BLaER1 treated with 17β-estradiol and CSF1 and Interleukin-3, amounts not matched to agents 10 nM and 100 nM (cell line): Measurements from ENCODE around the gene FAH.
"Not testable (repeated sequence)": the region's sequence is repeated elsewhere in the genome, so short reads cannot be mapped to it uniquely, and the experiment has no call there.

Source experiments
- H3K27ac ChIP-seq, 11 experiments: shearing (Covaris generic); formaldehyde crosslinking; 2 replicates each; pipeline ENCODE4 v1.8.1; 2022
- H3K27me3 ChIP-seq, 11 experiments: shearing (Covaris generic); formaldehyde crosslinking; 2 replicates each; pipeline ENCODE4 v1.8.1; 2022
- H3K36me3 ChIP-seq, 11 experiments: shearing (Covaris generic); formaldehyde crosslinking; 2 replicates each; pipeline ENCODE4 v1.8.1; 2022
- H3K4me1 ChIP-seq, 10 experiments: shearing (Covaris generic); formaldehyde crosslinking; 2 replicates each; pipeline ENCODE4 v1.8.1; 2022
- H3K4me2 ChIP-seq, 11 experiments: shearing (Covaris generic); formaldehyde crosslinking; 2 replicates each; pipeline ENCODE4 v1.8.1; 2022
- H3K4me3 ChIP-seq, 10 experiments: shearing (Covaris generic); formaldehyde crosslinking; 2 replicates each; pipeline ENCODE4 v1.8.1; 2022
- H3K9ac ChIP-seq, 11 experiments: shearing (Covaris generic); formaldehyde crosslinking; 2 replicates each; pipeline ENCODE4 v1.8.1; 2022
- H3K9me3 ChIP-seq, 11 experiments: shearing (Covaris generic); formaldehyde crosslinking; replicated peaks in 1 of 11; 2 replicates each; pipeline ENCODE4 v1.8.1; 2022
- H4K20me1 ChIP-seq, 11 experiments: shearing (Covaris generic); formaldehyde crosslinking; 2 replicates each; pipeline ENCODE4 v1.8.1; 2022
- Cebpa-rat ChIP-seq, 11 experiments: shearing (Covaris generic); IDR thresholded peaks; 2 replicates each; pipeline ENCODE4 v1.8.1; 2022

Gene FAH

GRCh38 chr15:80114114-80114513 is 38.7 kb upstream of the FAH start:
- Histone ChIP-seq H3K4me2 (peak overlapping the region in 1 of 11 experiments; percentile 38; a peak in 1 of 22 replicates), H3K4me1 (peaks cover 0 to 25% (median 0%) of the 10 kb centered on the region in 10 experiments; a peak in 6 of 20 replicates), H3K27me3 (no peaks in the 10 kb centered on the region), H3K9me3 (no peaks in the 10 kb centered on the region), H3K9ac (no peak overlapping the region), H3K36me3 (peaks cover 0 to 8% (median 0%) of the 10 kb centered on the region in 11 experiments; a peak in 2 of 22 replicates), H3K4me3 (no peak overlapping the region), H3K27ac (no peak overlapping the region), H4K20me1 (peaks cover 13 to 98% (median 66%) of the 10 kb centered on the region in 11 experiments; a peak in 21 of 22 replicates)
- no peak for TF ChIP-seq Cebpa-rat (IDR thresholded peaks at IDR 0.05)

- no peaks in the 10 kb centered on the region for H3K9me3 ChIP-seq
- no peak for TF ChIP-seq Cebpa-rat (IDR thresholded peaks at IDR 0.05)
- peak overlapping the region in 2 of 11 experiments; percentile 33 to 59; a peak in 3 of 22 replicates for H3K4me2 ChIP-seq
- no peaks in the 10 kb centered on the region for H3K27me3 ChIP-seq
- peak overlapping the region in 2 of 11 experiments; percentile 21 to 29; a peak in 2 of 22 replicates for H3K27ac ChIP-seq
- peaks cover 0 to 11% (median under 1%) of the 10 kb centered on the region in 11 experiments; a peak in 6 of 22 replicates for H3K36me3 ChIP-seq
- H3K4me1 ChIP-seq, result peaks cover 0 to 25% (median 0%) of the 10 kb centered on the region in 10 experiments; a peak in 6 of 20 replicates
- peak overlapping the region in 1 of 11 experiments; percentile 25; a peak in 1 of 22 replicates for H3K9ac ChIP-seq
- no peak overlapping the region for H3K4me3 ChIP-seq
- peaks cover 13 to 98% (median 58%) of the 10 kb centered on the region in 11 experiments; a peak in 21 of 22 replicates for H4K20me1 ChIP-seq
Observed at GRCh38 chr15:80115021-80115420, 37.8 kb upstream of the FAH start.

- Histone ChIP-seq H3K4me1 (peaks cover 0 to 47% (median 0%) of the 10 kb centered on the region in 10 experiments; a peak in 6 of 20 replicates), H4K20me1 (peaks cover 6 to 95% (median 33%) of the 10 kb centered on the region in 11 experiments; a peak in 17 of 22 replicates), H3K4me2 (no peak overlapping the region), H3K27me3 (no peaks in the 10 kb centered on the region), H3K9ac (no peak overlapping the region), H3K4me3 (no peak overlapping the region), H3K27ac (no peak overlapping the region), H3K9me3 (peaks cover 0 to 5% (median 0%) of the 10 kb centered on the region in 11 experiments; a peak in 1 of 22 replicates), H3K36me3 (peaks cover 22 to 45% (median 36%) of the 10 kb centered on the region in 11 experiments; a peak in 21 of 22 replicates)
- TF ChIP-seq Cebpa-rat (IDR thresholded peaks at IDR 0.05), result no peak
Observed at GRCh38 chr15:80118956-80119355, 33.8 kb upstream of the FAH start.

GRCh38 chr15:80120636-80121035 is 32.2 kb upstream of the FAH start:
- H3K4me3 ChIP-seq, result no peak overlapping the region

GRCh38 chr15:80121546-80121945 is 31.3 kb upstream of the FAH start:
- peaks cover 41 to 71% (median 59%) of the 10 kb centered on the region in 11 experiments for H3K36me3 ChIP-seq
- peaks cover 0 to 69% (median 14%) of the 10 kb centered on the region in 11 experiments; a peak in 13 of 22 replicates for H4K20me1 ChIP-seq

More at GRCh38 chr15:80120636-80121035, 32.2 kb upstream of the FAH start:
- Histone ChIP-seq H3K9ac (no peak overlapping the region), H3K36me3 (peaks cover 32 to 62% (median 50%) of the 10 kb centered on the region in 11 experiments; a peak in 21 of 22 replicates), H3K9me3 (peaks cover 0 to 5% (median 0%) of the 10 kb centered on the region in 11 experiments; a peak in 1 of 22 replicates), H4K20me1 (peaks cover 0 to 78% (median 20%) of the 10 kb centered on the region in 11 experiments; a peak in 14 of 22 replicates), H3K4me1 (peaks cover 0 to 30% (median 0%) of the 10 kb centered on the region in 10 experiments; a peak in 4 of 20 replicates), H3K27ac (no peak overlapping the region), H3K4me2 (no peak overlapping the region), H3K27me3 (no peaks in the 10 kb centered on the region)
- no peak for TF ChIP-seq Cebpa-rat (IDR thresholded peaks at IDR 0.05)

GRCh38 chr15:80123034-80123433 is 29.8 kb upstream of the FAH start:
- peaks cover 0 to 56% (median 8%) of the 10 kb centered on the region in 11 experiments; a peak in 10 of 22 replicates for H4K20me1 ChIP-seq
- H3K9ac ChIP-seq, result no peak overlapping the region
- no peak overlapping the region for H3K4me3 ChIP-seq
- TF ChIP-seq Cebpa-rat (IDR thresholded peaks at IDR 0.05), result no peak
- H3K9me3 ChIP-seq, result peaks cover 0 to 5% (median 0%) of the 10 kb centered on the region in 11 experiments; a peak in 1 of 22 replicates
- H3K4me1 ChIP-seq, result peaks cover 0 to 41% (median 0%) of the 10 kb centered on the region in 10 experiments; a peak in 6 of 20 replicates
- H3K27me3 ChIP-seq, result no peaks in the 10 kb centered on the region
- H3K27ac ChIP-seq, result 0 out of 22 replicates have a peak overlapping the region, but pooled peaks of 1 of the 11 experiments have one; percentile 6
- H3K4me2 ChIP-seq, result peak overlapping the region in 1 of 11 experiments; percentile 15; a peak in 2 of 22 replicates
- peaks cover 45 to 76% (median 67%) of the 10 kb centered on the region in 11 experiments for H3K36me3 ChIP-seq

More at GRCh38 chr15:80121546-80121945, 31.3 kb upstream of the FAH start:
- Histone ChIP-seq H3K4me3 (no peak overlapping the region), H3K4me2 (no peak overlapping the region), H3K4me1 (peaks cover 0 to 27% (median 0%) of the 10 kb centered on the region in 10 experiments; a peak in 4 of 20 replicates), H3K9ac (no peak overlapping the region), H3K27me3 (no peaks in the 10 kb centered on the region), H3K9me3 (peaks cover 0 to 5% (median 0%) of the 10 kb centered on the region in 11 experiments; a peak in 1 of 22 replicates), H3K27ac (no peak overlapping the region)
- no peak for TF ChIP-seq Cebpa-rat (IDR thresholded peaks at IDR 0.05)

- H3K9ac ChIP-seq, H3K27ac ChIP-seq, H3K9me3 ChIP-seq, H3K27me3 ChIP-seq, H3K4me3 ChIP-seq: not testable (repeated sequence)
- Histone ChIP-seq H3K4me2 (peak overlapping the region in 3 of 11 experiments; percentile 25 to 53 (median 30); a peak in 4 of 22 replicates), H3K4me1 (peaks cover 0 to 33% (median 0%) of the 10 kb centered on the region in 10 experiments; a peak in 6 of 20 replicates), H3K36me3 (peaks cover 46 to 89% (median 66%) of the 10 kb centered on the region in 11 experiments), H4K20me1 (peaks cover 0 to 15% (median 0%) of the 10 kb centered on the region in 11 experiments; a peak in 3 of 22 replicates)
Observed at GRCh38 chr15:80127253-80127652, 25.5 kb upstream of the FAH start.

GRCh38 chr15:80127911-80128310 is 24.9 kb upstream of the FAH start:
- TF ChIP-seq Cebpa-rat (IDR thresholded peaks at IDR 0.05), result no peak
- peaks cover 0 to 5% (median 0%) of the 10 kb centered on the region in 11 experiments; a peak in 1 of 22 replicates for H3K9me3 ChIP-seq
- peaks cover 0 to 26% (median 0%) of the 10 kb centered on the region in 10 experiments; a peak in 6 of 20 replicates for H3K4me1 ChIP-seq
- H3K36me3 ChIP-seq, result peaks cover 43 to 90% (median 66%) of the 10 kb centered on the region in 11 experiments
- no peak overlapping the region for H3K27ac ChIP-seq
- H3K4me2 ChIP-seq, result peak overlapping the region in 3 of 11 experiments; percentile 25 to 53 (median 30); a peak in 4 of 22 replicates
- H3K9ac ChIP-seq, result no peak overlapping the region
- no peak overlapping the region for H3K4me3 ChIP-seq
- H4K20me1 ChIP-seq, result peaks cover 0 to 8% (median 0%) of the 10 kb centered on the region in 11 experiments; a peak in 3 of 22 replicates
- no peaks in the 10 kb centered on the region for H3K27me3 ChIP-seq

GRCh38 chr15:80132382-80132781 is 20.4 kb upstream of the FAH start:
- no peaks in the 10 kb centered on the region for H3K27me3 ChIP-seq
- no peak for TF ChIP-seq Cebpa-rat (IDR thresholded peaks at IDR 0.05)
- no peak overlapping the region for H3K4me2 ChIP-seq
- no peaks in the 10 kb centered on the region for H3K9me3 ChIP-seq
- H3K4me3 ChIP-seq, result no peak overlapping the region
- no peak overlapping the region for H3K9ac ChIP-seq
- peaks cover 0 to 12% (median 0%) of the 10 kb centered on the region in 10 experiments; a peak in 6 of 20 replicates for H3K4me1 ChIP-seq
- H3K36me3 ChIP-seq, result peaks cover 49 to 91% (median 64%) of the 10 kb centered on the region in 11 experiments
- H3K27ac ChIP-seq, result no peak overlapping the region
- H4K20me1 ChIP-seq, result no peaks in the 10 kb centered on the region
